Measurements from ENCODE around the gene GPR62.
A peak's percentile ranks its signal among the peaks of the same experiment; 100 is the strongest.
"Not testable (repeated sequence)": the region's sequence is repeated elsewhere in the genome, so short reads cannot be mapped to it uniquely, and the experiment has no call there.

Gene GPR62

DNA sequence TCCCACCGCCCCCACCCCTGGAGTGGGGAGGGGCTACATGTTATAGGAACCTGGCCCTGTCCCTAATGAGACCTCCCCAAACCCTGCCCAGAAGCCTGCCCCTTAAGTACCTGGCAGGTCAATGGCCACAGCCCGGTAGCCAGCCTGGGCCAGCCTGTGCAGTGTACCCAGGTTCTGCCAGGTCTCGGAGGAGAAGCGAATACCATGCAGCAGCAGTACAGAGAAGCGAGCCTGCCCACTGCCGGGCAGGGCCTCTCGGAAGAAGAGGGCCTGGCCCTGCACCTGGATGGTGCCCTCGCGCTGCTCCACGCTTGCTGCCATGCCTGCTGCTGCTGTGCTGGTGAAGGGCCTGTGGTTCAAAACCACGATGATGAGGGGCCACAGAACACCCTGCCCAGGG, 16.2 kb downstream of the GPR62 start:
- no peak for DNase-seq

DNA sequence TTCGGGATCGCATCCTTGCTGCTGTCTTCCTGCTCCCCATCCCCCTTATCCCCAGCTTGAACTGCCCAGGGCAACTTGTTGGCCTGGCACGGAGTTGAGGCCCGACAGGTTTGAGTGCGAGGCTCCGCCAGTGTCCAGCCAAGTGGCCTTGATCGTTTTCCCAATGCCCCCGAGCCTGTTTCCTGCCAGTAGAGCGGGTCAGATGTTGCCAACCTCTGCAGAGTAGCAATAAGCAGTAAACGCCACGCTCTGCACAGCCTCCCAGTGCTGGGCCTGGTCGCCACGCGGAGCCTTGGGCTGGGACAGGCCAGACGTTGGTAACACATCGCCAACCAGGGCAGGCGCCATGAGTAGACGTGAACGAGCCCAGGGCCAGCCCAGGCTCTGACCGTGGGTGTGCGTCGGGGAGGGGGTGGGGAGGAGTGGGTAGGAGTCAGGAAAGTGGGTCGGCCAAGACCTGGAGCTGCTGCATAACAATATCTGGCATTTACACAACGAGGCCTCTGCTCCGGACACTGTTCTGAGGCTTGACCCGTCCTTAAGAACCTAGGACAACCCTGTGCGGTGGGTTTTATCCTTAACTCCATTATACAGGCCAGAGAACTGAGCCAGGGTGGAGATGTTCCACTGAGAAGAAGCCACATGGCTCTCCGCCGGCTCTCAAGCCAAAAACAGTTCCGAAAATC, 19.2 kb downstream of the GPR62 start:
- DNase-seq, result no peak

DNA sequence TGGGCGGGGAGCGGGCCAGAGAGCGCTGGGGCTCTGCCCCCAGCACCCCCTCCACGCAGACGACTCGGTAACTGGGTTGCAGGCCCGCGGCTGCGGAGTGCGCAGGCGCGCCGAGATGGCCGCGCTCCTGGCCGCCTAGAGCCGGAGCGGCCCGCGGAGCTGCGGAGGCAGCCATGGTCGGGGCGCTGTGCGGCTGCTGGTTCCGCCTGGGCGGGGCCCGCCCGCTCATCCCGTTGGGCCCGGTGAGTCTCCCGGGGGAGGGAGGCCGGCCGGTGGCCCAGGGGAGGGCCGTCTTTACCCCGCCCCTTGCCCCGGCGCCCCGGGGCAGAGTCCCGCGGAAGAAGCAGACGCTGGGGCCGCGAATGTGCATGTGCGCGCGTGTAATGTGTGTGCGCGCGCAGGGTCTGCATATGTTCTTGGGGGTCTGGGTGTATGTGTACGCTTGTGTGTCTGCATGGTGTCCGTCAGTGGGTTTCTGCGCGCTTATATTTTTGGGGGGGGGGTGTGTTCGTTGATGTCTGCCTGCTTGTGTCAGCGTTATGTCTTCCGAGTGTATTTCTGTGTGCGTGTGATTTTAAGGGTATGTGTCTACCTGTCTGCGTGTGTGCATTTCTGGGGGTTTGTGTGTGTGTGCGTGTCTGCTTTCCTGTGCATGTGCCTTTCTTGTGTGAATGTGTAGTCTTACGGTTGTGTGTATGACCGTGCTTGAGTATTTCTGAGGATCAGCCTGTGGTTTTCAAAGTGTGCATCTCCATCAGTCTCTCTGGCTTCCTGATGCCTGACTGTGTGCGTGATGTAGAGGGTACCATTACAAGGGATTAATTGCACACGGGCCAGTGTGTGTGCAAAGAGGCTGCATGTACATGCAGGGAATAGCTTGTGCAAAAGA, 20.0 kb downstream of the GPR62 start, which contains the start of gene ABHD14A:
TSS of gene ABHD14A (plus strand) at position 102 of the 889 bp plus-strand sequence. CDS start at position 174, 72 bp downstream.
- DNase-seq, result peak; percentile 70

GRCh38 chr3:51975852-51976549, 20.8 kb downstream of the GPR62 start:
- DNase-seq, result no peak

DNA sequence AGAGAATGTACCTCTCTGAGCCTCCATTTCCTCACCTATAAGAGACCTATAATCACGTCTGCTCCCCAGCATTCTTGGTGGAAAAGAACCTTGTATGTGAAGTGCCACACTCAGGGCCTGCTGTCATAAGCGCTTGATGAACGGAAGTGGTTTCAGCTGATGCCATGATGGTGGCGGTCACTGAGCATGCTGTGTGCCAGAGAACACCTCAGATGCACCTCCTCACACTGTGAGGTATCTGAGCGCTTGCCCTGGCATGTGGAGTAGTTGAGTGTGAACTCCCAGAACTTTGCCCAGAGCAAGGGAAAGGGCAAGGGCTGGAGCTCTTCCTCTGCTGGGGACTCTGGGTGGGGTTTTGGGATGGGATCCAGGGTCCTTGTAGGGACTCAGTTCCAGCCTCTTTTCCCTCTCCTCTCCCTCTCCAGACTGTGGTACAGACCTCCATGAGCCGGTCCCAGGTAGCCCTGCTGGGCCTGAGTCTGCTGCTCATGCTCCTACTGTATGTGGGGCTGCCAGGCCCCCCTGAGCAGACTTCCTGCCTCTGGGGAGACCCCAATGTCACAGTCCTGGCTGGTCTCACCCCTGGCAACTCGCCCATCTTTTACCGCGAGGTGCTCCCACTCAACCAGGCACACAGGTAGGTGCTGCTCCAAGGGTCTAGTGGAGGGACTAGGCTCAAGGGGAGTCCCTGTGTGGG, 22.4 kb downstream of the GPR62 start:
- DNase-seq, result no peak

GRCh38 chr3:51978143-51978502, 22.9 kb downstream of the GPR62 start:
- no peak for DNase-seq

DNA sequence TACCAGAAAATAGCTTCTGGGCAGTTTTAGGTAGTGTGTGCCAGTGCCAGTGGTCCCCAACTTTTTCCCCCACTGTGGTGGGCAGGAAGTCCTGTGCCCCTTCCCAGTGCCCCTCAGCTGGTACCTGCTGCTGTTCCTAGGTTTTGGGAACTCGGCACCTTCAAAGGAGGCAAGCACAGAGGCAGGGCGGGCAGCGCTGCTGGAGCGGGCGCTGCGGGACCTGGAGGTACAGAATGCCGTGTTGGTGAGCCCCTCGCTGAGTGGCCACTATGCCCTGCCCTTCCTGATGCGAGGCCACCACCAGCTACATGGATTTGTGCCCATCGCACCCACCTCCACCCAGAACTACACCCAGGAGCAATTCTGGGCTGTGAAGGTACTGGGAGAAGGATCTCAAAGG, 25.1 kb downstream of the GPR62 start:
- DNase-seq, result no peak

- DNase-seq, result peak; percentile 34
These were observed 27.2 kb downstream of the GPR62 start for GRCh38 chr3:51982352-51982837.

GRCh38 chr3:51982838-51983577, 27.8 kb downstream of the GPR62 start, which contains the start of gene ACY1:
ACY1 (plus strand) TSS chr3:51983535; CDS start chr3:51984065, 530 bp downstream.
- DNase-seq, result peak; percentile 81

- no peak for DNase-seq
These were observed 28.5 kb downstream of the GPR62 start for GRCh38 chr3:51983578-51984268.

DNA sequence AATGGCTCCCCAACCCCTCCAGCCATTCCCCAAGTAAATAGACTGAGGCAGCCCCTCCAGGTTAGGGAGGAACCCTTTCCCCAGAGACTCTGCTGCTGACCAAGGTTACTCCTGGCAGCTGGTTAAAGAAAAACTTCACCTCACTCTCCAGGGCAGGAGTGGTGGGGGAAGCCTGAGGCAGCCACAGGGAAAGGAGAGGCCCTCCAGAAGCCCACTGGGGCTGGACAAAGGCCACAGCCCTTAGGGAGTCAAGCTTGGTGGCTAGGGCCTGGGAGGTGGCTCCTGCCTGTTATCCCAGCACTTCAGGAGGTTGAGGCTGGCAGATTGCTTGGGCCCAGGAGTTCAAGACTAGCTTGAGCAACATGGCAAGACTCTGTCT, 29.1 kb downstream of the GPR62 start:
- DNase-seq, result no peak

DNA sequence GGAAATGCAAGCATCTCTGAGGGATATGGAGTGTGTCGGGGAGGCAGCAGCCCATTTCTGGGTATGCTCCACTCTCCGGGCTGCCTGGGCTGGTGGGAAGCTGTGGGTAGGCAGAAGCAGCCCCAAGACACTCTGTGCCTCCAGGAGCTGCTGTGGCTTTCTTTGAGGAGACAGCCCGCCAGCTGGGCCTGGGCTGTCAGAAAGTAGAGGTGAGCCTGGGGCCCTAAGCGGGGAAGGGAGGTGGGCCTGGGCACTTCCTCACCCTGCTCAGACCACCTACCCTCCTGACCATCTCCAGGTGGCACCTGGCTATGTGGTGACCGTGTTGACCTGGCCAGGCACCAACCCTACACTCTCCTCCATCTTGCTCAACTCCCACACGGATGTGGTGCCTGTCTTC, 29.9 kb downstream of the GPR62 start:
- DNase-seq, result no peak

DNA sequence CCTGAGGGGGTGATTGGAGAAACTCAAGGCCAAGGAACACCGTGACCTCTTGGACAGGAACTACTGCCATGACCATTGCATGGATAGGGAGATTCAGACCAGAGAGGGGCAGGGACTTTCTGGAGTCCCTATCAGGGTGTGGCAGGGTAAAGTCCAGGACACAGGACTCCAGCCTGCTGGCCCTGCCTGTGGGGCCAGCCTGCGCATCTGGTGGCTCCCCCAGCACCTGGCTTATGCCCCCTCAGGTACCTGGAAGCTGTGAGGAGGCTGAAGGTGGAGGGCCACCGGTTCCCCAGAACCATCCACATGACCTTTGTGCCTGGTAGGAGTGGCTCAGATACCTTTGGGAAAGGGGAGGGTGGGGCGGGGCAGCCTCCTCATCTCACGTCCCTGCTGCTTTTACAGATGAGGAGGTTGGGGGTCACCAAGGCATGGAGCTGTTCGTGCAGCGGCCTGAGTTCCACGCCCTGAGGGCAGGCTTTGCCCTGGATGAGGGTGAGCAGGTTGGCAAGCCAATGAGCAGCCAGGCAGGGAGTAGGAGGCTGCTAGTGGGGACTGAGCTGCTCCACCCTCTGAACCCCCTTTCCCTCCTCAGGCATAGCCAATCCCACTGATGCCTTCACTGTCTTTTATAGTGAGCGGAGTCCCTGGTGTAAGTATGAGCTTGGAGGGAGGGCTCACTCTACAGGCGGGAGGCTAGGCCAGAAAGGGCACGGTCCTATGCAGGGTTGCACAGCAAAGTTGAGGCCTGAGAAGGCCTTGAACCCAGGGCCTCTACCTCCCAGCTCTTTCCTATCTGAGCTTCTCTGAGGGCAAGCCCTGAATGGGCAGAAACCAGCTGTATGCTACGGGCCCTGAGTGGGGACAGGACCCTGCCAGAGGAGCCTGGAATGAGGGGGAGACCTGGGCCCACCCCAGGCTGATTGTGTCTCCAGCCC, 31.1 kb downstream of the GPR62 start:
- no peak for DNase-seq

DNA sequence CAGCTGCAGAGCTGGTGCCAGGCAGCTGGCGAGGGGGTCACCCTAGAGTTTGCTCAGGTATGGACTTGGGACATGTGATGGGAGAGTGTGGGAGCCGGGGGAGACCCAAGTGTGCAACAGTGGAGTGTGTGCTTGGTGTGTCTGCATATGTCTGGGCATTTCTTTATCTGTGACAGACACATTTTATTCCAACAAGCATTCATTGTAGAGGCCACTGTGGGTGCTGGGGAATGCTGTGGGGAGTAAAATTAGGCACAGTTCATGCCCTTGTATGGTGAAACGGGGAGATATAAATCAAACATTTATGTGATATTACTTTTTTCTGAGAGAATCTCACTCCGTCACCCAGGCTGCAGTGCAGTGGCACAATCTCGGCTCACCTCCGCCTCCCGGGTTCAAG, 32.4 kb downstream of the GPR62 start:
- no peak for DNase-seq

GRCh38 chr3:51988286-51989146, 33.3 kb downstream of the GPR62 start:
- DNase-seq, result no peak

GRCh38 chr3:51990501-51990971, 35.4 kb downstream of the GPR62 start:
- DNase-seq, result not testable (repeated sequence)

GRCh38 chr3:51992017-51992682, 37.0 kb downstream of the GPR62 start:
- DNase-seq, result no peak

DNA sequence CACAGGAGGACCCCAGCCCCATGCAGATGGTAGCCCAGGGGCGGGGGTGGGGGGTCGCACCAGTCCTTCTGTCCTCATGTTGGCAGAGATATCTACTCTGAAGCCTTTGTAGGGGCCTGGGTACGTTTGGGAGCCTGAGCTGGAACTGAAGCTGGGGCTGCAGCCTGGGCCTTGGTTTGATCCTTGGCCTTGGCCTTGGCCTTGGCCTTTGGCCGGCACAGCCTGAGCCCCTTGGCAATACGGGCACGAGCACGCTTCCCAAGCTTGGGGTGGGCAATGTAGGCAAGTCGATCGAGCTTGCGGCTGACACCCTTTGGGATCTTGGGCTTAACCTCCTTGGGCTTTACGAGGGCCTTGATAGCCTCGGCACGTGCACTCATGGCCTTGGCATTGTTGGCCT, 38.5 kb downstream of the GPR62 start:
- not testable (repeated sequence) for DNase-seq

All from stimulated activated CD4-positive, alpha-beta T cell treated with anti-CD3 and anti-CD28 coated beads, Interleukin-4, amount 100 ng/mL, for 24 hours (primary cell).